DMS79 (cell line): ENCODE results near the gene CSGALNACT2.

ENCODE experiments used
- DNase-seq: peaks from one replicate; lab custom pipeline; 2025; lab: John Stamatoyannopoulos, UW

Gene CSGALNACT2

DNA sequence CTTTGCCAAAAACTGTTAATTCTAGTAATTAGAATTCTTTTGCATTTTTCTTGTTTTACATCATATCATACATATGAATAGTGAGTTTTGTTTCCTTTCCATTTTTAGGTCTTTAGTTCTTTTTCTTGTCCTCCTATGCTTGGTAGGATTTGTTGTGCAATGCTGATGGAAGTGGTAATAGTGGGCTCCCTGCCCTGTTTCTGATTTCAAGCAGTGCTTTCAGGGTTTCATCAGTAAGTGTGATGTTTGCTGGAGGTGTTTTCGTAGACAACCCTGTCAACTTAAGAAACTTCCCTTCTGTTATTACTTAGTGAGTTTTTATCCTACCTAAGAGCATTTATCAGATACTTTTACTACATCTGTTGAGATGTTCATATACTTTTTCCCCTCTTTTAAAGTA lies 50.5 kb downstream of the CSGALNACT2 start:
- no peak for DNase-seq

DNA sequence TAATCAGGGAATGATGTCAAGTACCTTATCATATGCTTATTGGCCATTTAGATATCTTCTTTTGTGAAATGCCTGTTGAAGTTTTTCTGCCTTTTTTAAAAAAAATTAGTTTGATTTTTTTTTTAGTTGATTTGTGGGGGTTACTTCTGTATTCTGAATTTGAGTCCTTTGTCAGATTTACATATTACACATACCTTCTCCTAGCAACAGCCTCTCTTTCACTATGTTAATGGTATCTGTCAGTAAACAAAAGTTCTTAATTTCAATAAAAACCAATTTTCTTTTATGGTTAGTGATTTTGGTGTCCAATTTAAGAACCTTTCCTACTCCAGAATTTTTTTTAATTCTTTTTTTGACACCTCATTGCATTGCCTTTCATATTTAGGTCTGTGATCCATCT lies 52.0 kb downstream of the CSGALNACT2 start:
- no peak for DNase-seq

- DNase-seq, result no peak
These were observed 52.5 kb downstream of the CSGALNACT2 start for GRCh38 chr10:43190775-43191174.

DNA sequence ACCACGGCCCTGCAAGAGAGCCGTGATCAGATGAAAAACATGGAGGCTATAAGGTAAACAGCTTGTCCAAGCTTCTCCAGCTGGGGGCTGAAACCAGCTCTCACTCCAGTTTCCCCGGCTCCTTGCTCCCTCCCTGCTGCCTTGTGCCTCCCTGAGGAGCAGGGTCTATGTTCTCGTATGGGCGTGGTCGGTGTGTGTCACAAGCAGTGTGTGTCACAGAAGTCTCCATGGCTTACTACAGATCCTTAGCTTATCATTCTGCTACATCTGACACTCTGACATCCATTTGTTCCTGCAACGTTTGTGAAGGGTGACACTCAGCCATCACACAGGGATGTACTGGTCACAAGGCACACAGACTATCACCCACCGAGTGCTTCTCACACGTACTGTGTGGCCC lies 54.6 kb downstream of the CSGALNACT2 start:
- DNase-seq, result no peak

- no peak for DNase-seq
These were observed 55.3 kb downstream of the CSGALNACT2 start for GRCh38 chr10:43193496-43194080.

DNA sequence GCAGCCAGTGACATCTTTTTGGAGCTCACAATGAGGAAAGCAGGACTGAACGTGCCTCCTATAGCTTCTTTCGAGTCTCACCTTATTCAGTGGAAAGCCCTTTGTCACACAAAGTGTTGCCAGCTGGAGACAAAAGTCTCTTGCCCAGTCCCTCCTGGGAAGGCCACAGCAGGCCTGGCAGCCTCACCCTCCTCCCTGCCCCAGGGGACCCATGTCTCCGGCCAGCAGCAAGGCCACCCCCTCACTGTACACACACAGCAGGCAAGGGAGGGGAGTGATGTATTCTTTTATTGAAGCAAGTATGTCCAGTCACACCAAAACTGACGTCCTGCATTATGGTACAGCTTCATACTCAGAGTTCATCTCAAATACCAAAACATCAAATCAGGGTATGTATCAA lies 56.0 kb downstream of the CSGALNACT2 start:
- DNase-seq, result no peak

DNA sequence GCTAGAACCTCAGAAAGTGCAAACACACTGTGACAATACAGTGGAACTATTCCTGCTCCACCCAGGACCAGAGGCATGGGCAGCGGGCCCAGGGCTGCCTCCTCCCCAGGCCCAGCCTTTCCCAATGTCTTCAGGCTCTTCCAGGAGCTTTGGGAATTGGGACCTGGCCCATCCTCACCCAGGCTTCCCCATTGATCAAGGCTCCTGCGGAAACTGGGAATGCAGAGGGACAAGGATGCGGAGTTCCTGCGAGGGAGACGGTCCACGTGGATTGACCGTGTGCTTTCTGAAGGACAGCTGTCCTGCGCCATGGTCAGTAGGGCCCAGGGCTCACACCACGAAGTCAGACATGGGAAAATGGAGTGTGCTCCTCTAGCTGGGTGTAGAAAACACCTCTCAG lies 56.6 kb downstream of the CSGALNACT2 start:
- no peak for DNase-seq

DNA sequence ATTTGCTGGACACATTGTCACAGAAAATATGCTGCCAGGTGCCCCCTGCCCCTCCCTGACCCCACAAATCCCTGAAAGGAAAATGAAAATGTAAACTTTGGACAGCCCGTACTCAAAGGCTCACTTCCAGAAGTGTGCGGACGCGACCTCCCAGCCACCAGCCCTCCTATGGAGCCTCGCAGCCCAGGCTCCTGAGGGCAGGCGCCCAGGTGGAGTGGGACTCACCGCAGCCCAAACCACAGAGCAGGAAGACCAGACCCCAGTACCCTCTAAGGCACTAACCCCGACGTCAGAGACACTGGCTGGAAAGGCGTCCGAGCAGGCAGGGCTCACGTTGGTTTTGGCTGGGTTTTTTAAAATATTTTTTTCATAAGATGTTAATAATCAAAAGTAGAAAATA lies 57.3 kb downstream of the CSGALNACT2 start:
- DNase-seq, result no peak

- DNase-seq, result no peak
These were observed 58.1 kb downstream of the CSGALNACT2 start for GRCh38 chr10:43196131-43196980.

DNA sequence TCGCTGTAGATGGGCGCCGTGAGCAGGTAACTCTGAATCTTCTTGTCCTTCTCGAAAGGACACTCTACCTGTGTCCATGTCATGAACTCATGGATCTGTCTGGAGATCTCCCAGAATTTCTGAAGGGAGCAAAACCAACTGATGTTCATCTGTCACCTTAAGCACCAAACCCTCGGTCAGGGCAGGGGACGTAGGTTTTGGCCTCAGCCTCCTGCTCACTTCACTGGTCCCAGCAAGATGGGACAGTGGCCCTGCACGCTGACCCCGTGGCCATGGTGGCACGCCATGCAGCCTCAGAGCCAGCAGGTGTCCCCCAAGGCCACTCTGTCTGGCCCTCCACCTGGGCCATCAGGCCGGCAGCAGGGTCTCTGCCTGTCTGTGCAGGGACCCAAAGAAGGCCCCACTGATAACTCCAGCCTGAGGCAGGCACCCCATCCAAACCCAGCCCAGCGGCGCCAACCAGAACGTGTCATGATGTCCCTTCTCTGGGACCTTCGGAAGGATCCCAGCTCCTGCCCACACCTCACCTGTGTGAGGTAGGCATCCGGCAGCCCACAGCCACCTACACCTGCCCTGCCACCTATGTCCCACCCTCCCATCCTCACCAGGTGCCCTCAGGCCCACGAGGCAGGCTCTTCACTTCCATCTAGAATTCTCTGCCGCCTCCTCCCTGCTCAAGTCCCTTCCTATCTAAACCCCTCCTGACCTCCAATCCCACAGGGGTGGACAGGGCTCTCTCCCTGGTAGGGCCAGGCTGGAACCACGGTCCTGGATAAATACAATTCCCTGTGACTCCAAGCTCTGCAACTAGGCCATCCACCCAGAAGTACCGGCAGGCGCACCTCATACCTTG lies 59.0 kb downstream of the CSGALNACT2 start:
- no peak for DNase-seq

- no peak for DNase-seq
These were observed 59.8 kb downstream of the CSGALNACT2 start for GRCh38 chr10:43197834-43198681.

- no peak for DNase-seq
These were observed 60.4 kb downstream of the CSGALNACT2 start for GRCh38 chr10:43198682-43199005.

- DNase-seq, result no peak
These were observed 60.9 kb downstream of the CSGALNACT2 start for GRCh38 chr10:43199088-43199683.

GRCh38 chr10:43199684-43200537 lies 61.7 kb downstream of the CSGALNACT2 start:
- no peak for DNase-seq

DNA sequence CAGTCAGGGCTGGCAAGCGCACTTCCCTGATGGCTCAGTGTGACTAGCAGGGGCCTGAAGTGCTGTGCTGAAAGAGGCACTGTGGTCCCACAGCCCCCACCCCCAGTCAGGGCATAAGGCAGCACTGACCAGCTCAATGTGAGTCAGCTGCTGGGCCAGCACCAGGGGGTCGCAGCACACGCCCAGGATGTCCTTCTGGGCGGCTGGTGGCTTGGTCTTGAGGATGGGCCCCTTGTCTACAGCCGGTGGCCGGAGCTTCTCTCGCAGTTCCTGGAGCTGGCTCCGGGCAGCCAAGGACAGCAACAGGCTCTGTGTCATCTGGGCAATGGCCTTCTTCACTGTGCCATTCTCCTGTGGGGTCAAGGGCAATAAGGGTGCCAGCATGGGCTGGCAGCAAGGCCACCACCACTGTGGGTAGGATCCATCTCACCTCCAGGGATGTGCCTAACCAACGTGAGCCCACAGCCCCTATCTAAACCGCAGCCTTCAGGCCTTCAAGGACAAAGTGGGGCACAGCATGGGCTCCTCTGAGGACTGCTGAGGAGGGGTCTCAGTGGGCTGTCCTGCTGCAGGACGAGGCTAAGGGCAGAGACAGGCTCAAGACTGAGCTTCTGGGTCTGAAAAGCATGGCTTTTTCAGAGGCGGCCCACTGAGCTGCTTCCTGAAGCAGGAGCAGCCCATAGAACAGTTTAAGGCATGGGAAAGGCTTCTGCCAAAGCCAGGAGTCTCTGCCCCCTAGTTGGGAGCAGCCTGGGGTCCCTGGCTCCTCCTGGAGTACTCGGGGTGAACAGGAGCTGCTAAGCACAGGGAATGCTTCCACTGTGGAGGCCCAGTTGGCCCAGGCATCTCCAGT lies 62.5 kb downstream of the CSGALNACT2 start:
- DNase-seq, result no peak

GRCh38 chr10:43201545-43202131 lies 63.4 kb downstream of the CSGALNACT2 start:
- DNase-seq, result no peak

- no peak for DNase-seq
These were observed 64.0 kb downstream of the CSGALNACT2 start for GRCh38 chr10:43202224-43202656.

- no peak for DNase-seq
These were observed 64.6 kb downstream of the CSGALNACT2 start for GRCh38 chr10:43202657-43203447.
